Glutamatergic neuron (in vitro differentiated cells): ENCODE measurements around the gene GIGYF2. TPM values are rescaled to one million over a fixed set of nuclear protein-coding genes. Genes with fewer than 3 reads are reported as not detected.
"Not testable (repeated sequence)": the region's sequence is repeated elsewhere in the genome, so short reads cannot be mapped to it uniquely, and the experiment has no call there.

Source experiments
- DNase-seq: peaks from one replicate; pipeline ENCODE4 v3.0.0; 2022
- H3K27ac Mint-ChIP-seq: one replicate; pipeline ENCODE4 v1.8.0; 2020; ENCODE audit warnings: mild to moderate bottlenecking, mixed read lengths, inconsistent platforms; ENCODE audit not compliant: unreplicated experiment
- H3K27me3 Mint-ChIP-seq: one replicate; pipeline ENCODE4 v1.8.0; 2020; ENCODE audit warnings: mild to moderate bottlenecking, moderate library complexity, mixed read lengths, inconsistent platforms; ENCODE audit not compliant: unreplicated experiment
- H3K36me3 Mint-ChIP-seq: one replicate; pipeline ENCODE4 v1.8.0; 2020; ENCODE audit warnings: mild to moderate bottlenecking, mixed read lengths, inconsistent platforms; ENCODE audit not compliant: unreplicated experiment
- H3K4me1 Mint-ChIP-seq: one replicate; pipeline ENCODE4 v1.8.0; 2020; ENCODE audit warnings: mild to moderate bottlenecking, low read depth, mixed read lengths, inconsistent platforms; ENCODE audit not compliant: unreplicated experiment
- H3K4me3 Mint-ChIP-seq: one replicate; pipeline ENCODE4 v1.8.0; 2020; ENCODE audit warnings: mild to moderate bottlenecking, mixed read lengths, inconsistent platforms; ENCODE audit not compliant: unreplicated experiment
- H3K9me3 Mint-ChIP-seq: one replicate; pipeline ENCODE4 v1.8.0; 2020; ENCODE audit warnings: mild to moderate bottlenecking, moderate library complexity, mixed read lengths, inconsistent platforms; ENCODE audit not compliant: unreplicated experiment
- CTCF ChIP-seq: fragments of 200-600 bp; sonication (generic); IDR thresholded peaks from one replicate; pipeline ENCODE4 v1.5.0; 2021; ENCODE audit not compliant: partially characterized antibody, unreplicated experiment
- total RNA-seq: library from RNA; stranded (reverse); fragmentation: NEBNext Ultra II Directional; extraction: Animal tissue kit (Norgen Biotek cat#: 25700); gene quantifications from one replicate; pipeline ENCODE4 v1.2.1, GENCODE V29; 2021; ENCODE audit not compliant: unreplicated experiment

The GIGYF2 gene
- total RNA-seq, 1 donor from 2014 or later: 91.7 TPM

DNA sequence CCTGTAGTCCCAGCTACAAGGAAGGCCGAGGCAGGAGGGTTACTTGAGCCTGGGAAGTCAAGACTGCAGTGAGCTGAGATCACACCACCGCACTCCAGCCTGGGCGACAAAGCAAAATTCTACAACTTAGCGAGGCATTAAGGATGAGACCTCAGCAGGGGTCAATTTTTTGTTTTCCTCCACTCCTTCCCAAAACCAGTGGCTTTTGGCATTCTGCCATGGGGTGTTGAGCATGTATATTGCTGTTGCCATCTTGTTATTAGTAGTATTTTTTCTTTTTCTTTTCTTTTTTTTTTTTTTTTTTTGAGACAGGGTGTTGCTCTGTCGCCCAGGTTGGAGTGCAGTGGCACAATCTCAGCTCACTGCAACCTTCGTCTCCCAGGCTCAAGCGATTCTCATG is 8.9 kb upstream of the GIGYF2 start:
- no peak overlapping the region for H3K27ac Mint-ChIP-seq

DNA sequence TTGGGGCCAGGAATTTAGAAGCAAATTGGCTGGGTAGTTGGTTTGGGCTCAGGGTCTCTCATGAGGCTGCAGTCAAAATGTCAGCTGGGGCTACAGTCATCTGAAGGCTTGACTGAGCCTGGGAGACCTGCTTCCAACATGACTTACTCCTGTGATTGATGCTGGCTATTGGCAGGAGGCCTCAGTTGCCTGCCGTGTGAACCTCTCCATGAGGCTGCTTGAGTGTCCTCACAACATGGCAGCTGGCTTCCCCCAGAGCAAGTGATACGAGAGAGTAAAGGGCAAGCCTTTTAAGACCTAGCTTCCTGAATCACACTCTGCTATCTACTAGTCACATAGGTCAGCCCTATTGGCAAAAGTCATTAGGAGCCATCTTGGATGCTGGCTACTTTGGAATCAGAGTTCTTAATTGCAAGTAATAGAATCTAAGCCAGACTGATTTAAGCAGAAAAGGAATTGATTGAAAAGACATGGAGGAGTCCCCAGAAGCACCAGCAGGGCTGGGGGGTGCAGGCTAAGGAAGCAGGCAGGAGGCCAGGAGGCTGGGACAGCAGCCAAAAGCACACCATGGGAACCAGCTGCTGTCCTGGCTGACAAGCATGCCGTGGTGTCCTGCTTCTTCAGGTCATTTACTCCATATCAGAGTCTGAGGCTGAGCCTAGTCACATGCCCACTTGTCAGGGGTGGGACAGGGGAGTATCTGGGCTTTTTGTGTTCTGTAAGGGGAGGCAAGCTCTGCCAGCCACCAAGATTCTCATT is 7.8 kb upstream of the GIGYF2 start:
- H3K27me3 Mint-ChIP-seq: peaks cover 4% of the 10 kb centered on the region
- H3K9me3 Mint-ChIP-seq: peaks cover 5% of the 10 kb centered on the region
- peaks cover 4% of the 10 kb centered on the region for H3K4me1 Mint-ChIP-seq
- DNase-seq: no peak
- H3K27ac Mint-ChIP-seq: no peak overlapping the region
- H3K36me3 Mint-ChIP-seq: no peaks in the 10 kb centered on the region
- TF ChIP-seq CTCF: no peak
- H3K4me3 Mint-ChIP-seq: no peak overlapping the region

More for the DNA sequence above, 8.9 kb upstream of the GIGYF2 start:
- Mint-ChIP-seq H3K9me3 (peaks cover 5% of the 10 kb centered on the region), H3K4me3 (no peak overlapping the region), H3K36me3 (no peaks in the 10 kb centered on the region), H3K4me1 (peaks cover 4% of the 10 kb centered on the region), H3K27me3 (peaks cover 4% of the 10 kb centered on the region)
- TF ChIP-seq CTCF: no peak
- DNase-seq: no peak

- H3K9me3 Mint-ChIP-seq, H3K27me3 Mint-ChIP-seq, H3K4me3 Mint-ChIP-seq, H3K27ac Mint-ChIP-seq, DNase-seq, H3K4me1 Mint-ChIP-seq, H3K36me3 Mint-ChIP-seq: not testable (repeated sequence)
Observed at GRCh38 chr2:232691117-232691516, 6.0 kb upstream of the GIGYF2 start.

DNA sequence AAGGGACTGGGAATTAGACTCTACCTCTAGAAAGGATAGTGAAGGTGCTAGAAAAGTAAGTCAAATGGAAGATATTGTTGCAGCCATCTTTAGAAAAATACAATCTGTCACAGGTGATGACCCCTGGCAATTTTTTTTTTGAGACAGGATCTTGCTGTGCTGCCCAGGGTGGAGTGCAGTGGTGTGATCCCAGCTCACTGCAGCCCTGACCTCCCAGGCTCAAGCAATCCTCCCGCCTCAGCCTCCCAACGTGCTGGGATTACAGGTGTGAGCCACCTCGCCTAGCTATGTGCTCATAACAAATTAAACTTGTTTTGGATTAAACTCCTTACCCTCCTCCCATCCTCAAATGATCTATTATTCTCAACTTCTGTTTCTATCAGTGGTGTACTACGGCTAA is 3.8 kb upstream of the GIGYF2 start:
- Mint-ChIP-seq H3K4me3 (no peak overlapping the region), H3K9me3 (peaks cover 6% of the 10 kb centered on the region), H3K36me3 (no peaks in the 10 kb centered on the region), H3K27ac (no peak overlapping the region), H3K4me1 (peaks cover 4% of the 10 kb centered on the region), H3K27me3 (peaks cover 2% of the 10 kb centered on the region)
- no peak for DNase-seq
- TF ChIP-seq CTCF: no peak

- Mint-ChIP-seq H3K27ac (peak overlapping the region; percentile 38), H3K4me1 (peaks cover 25% of the 10 kb centered on the region), H3K4me3 (peak overlapping the region; percentile 55), H3K36me3 (no peaks in the 10 kb centered on the region), H3K9me3 (peaks cover 8% of the 10 kb centered on the region), H3K27me3 (peaks cover 2% of the 10 kb centered on the region)
- TF ChIP-seq CTCF: no peak
- no peak for DNase-seq
Observed at GRCh38 chr2:232696609-232697058, 497 bp upstream of the GIGYF2 start.
